CD4-positive, alpha-beta T cell treated with Interleukin-4 for 4 hours (primary cell): ENCODE results near the gene TP53TG5.

ENCODE experiments used
- DNase-seq: peaks from one replicate; pipeline ENCODE4 v3.0.0-alpha.2; 2020

The TP53TG5 gene

GRCh38 chr20:45345104-45345936 is 32.8 kb downstream of the TP53TG5 start:
- no peak for DNase-seq

GRCh38 chr20:45344168-45344860 is 33.8 kb downstream of the TP53TG5 start:
- no peak for DNase-seq

- no peak for DNase-seq
Observed at GRCh38 chr20:45343532-45344167, 34.5 kb downstream of the TP53TG5 start.

GRCh38 chr20:45342855-45343531 is 35.1 kb downstream of the TP53TG5 start:
- no peak for DNase-seq

GRCh38 chr20:45341939-45342854 is 35.9 kb downstream of the TP53TG5 start:
- no peak for DNase-seq

GRCh38 chr20:45341579-45341938 is 36.6 kb downstream of the TP53TG5 start:
- DNase-seq = no peak

GRCh38 chr20:45340951-45341350 is 37.2 kb downstream of the TP53TG5 start:
- no peak for DNase-seq

- no peak for DNase-seq
Observed at GRCh38 chr20:45340236-45340847, 37.8 kb downstream of the TP53TG5 start.

- DNase-seq = no peak
Observed at GRCh38 chr20:45339799-45340198, 38.3 kb downstream of the TP53TG5 start.

GRCh38 chr20:45339084-45339483 is 39.0 kb downstream of the TP53TG5 start:
- no peak for DNase-seq

GRCh38 chr20:45338121-45339030 is 39.7 kb downstream of the TP53TG5 start:
- DNase-seq = no peak

- DNase-seq = no peak
Observed at GRCh38 chr20:45337367-45338120, 40.6 kb downstream of the TP53TG5 start.

GRCh38 chr20:45336530-45337366 is 41.4 kb downstream of the TP53TG5 start:
- DNase-seq = no peak

GRCh38 chr20:45330476-45330875 is 47.6 kb downstream of the TP53TG5 start:
- DNase-seq = no peak

- no peak for DNase-seq
Observed at GRCh38 chr20:45329497-45330319, 48.4 kb downstream of the TP53TG5 start.

- DNase-seq = no peak
Observed at GRCh38 chr20:45328451-45328850, 49.7 kb downstream of the TP53TG5 start.

GRCh38 chr20:45325371-45325770 is 52.8 kb downstream of the TP53TG5 start:
- no peak for DNase-seq

- no peak for DNase-seq
Observed at GRCh38 chr20:45323731-45324130, 54.4 kb downstream of the TP53TG5 start.
